ENCODE measurements around the gene ADGRL3.

- TF ChIP-seq CTCF (conservative IDR thresholded peaks at IDR 0.05) (no peak), ZFX (IDR thresholded peaks at IDR 0.05) (no peak)
These were observed 26.3 kb upstream of the ADGRL3 start for GRCh38 chr4:61173799-61174198.
